ENCODE measurements around the gene U2AF1L4.

The U2AF1L4 gene

DNA sequence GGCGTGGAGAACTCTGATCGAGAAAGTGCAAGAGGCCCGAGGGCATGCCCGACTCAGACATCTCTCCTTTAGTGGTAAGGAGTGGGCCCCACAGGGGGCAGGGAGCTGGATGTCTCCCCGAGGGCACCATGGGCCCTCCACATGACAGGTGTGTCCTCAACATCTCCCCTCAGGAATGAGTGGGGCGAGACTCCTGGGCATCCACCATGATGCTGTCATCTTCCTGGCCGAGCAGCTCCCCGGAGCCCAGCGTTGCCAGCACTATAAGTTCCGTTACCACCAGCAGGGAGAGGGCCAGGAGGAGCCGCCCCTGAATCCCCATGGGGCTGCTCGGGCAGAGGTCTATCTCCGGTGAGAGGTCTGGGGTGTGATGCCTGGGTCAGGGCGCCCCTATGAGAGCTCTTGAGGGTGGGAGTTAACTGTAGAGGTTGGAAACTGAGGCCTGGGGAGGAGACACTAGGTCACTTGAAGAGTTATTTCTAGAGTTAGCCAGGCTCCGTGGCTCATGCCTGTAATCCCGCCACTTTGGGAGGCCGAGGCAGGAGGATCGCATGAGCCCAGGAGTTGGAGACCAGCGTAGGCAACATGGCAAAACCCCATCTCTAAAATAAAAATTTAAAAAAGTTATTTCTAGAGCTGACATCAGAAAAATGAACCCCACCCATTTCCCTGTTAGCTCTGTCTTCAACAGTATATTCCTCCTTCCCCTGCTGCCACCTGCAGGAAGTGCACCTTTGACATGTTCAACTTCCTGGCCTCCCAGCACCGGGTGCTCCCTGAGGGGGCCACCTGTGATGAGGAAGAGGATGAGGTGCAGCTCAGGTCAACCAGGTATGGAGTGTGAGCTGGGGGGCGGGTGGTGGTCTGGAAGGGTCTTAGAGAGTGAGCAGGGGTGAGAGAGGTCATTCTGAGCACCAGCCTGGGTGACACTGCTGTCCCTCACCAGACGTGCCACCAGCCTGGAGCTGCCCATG, 8.0 kb downstream of the U2AF1L4 start:
- TF ChIP-seq POLR2AphosphoS5 (IDR thresholded peaks at IDR 0.05; ENCODE audit: low read depth, low read length), result peak; percentile 43; the same call in 1 of the 2 replicates
- no peak for TF ChIP-seq TAF1 (IDR thresholded peaks at IDR 0.05; ENCODE audit: borderline replicate concordance, low read depth, low read length)
- FAIRE-seq, result peak; percentile 64
- no peak for DNase-seq (ENCODE audit: insufficient read length)

DNA sequence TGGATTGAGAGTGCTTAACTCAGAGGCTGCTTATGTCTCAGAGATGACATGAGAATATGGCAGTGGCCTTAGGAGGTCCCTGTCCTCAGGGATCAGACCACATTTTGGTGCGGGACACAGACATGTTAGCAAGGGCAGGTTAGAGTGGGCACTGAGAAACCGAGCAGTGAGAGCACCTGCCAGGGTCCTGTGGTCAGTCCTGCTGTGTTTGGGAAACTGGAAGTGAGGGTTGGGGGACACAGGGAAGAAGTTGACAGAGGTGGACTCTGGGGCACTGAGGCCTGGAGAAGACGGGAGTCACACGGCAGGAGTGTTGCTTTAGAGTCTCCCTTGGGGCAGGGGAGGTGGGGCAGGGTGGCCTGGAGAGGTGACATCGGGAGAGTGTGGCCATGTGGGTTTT, 10.3 kb downstream of the U2AF1L4 start:
- FAIRE-seq (no peak), DNase-seq (ENCODE audit: insufficient read length) (no peak)
- TF ChIP-seq POLR2A (IDR thresholded peaks at IDR 0.05; ENCODE audit: low read depth, low read length) (no peak), POLR2AphosphoS5 (IDR thresholded peaks at IDR 0.05; ENCODE audit: low read depth, low read length) (no peak), TAF1 (IDR thresholded peaks at IDR 0.05; ENCODE audit: borderline replicate concordance, low read depth, low read length) (no peak)

DNA sequence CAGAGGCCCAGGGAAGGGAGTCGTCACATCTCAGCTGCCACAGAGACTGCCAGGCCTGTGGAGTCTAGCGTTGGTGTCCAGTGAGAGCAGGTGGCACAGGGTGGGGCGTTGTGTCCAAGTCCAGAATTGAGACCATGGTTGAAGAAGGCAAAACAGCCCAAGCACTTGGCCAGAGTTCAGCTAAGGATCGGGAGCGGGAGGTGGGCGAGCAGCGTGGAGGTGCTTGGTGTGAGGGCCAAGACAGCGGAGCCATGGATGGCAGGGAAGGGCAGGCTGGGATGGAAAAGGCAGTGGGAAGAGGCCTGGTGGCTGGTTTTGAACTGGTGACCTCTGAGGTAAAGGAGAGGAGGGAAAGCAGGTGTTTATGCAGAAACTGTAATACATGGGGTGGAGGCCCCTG, 10.9 kb downstream of the U2AF1L4 start:
- DNase-seq (ENCODE audit: insufficient read length) (no peak), FAIRE-seq (no peak)
- TF ChIP-seq TAF1 (IDR thresholded peaks at IDR 0.05; ENCODE audit: borderline replicate concordance, low read depth, low read length) (no peak), POLR2A (IDR thresholded peaks at IDR 0.05; ENCODE audit: low read depth, low read length) (no peak), POLR2AphosphoS5 (IDR thresholded peaks at IDR 0.05; ENCODE audit: low read depth, low read length) (no peak)

DNA sequence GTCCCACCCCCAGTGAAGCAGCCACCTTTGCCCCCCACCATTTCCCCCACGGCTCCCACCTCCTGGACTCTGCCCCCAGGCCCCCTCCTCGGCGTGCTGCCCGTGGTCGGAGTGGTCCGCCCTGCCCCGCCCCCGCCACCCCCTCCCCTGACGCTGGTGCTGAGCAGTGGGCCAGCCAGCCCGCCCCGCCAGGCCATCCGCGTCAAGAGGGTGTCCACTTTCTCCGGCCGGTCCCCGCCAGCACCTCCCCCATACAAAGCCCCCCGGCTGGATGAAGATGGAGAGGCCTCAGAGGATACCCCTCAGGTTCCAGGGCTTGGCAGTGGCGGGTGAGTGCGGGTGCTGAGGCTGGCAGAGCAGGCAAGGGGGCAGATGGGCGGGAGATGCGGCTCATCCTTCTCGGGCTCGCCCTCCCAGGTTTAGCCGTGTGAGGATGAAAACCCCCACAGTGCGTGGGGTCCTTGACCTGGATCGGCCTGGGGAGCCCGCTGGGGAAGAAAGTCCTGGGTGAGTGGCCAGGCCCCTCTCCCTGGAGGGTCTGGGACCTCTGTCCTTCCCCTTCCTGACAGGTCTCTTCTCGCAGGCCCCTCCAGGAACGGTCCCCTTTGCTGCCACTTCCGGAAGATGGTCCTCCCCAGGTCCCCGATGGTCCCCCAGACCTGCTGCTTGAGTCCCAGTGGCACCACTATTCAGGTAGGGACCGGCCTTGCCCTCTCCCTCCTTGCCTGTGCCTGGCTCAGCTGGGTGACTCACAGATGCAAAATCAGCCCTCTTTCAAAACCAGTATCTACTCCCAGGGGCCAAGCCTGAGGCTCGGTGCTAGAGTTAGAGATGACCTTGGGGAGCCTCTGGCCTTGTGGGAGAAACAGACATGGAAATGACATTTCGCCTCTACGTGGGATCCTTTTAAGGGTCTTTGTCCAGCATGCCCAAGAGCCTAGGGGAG, 11.8 kb downstream of the U2AF1L4 start:
- FAIRE-seq, result no peak
- TF ChIP-seq POLR2A (IDR thresholded peaks at IDR 0.05; ENCODE audit: low read depth, low read length) (no peak), TAF1 (IDR thresholded peaks at IDR 0.05; ENCODE audit: borderline replicate concordance, low read depth, low read length) (no peak), POLR2AphosphoS5 (IDR thresholded peaks at IDR 0.05; ENCODE audit: low read depth, low read length) (no peak)
- DNase-seq (ENCODE audit: insufficient read length), result no peak

DNA sequence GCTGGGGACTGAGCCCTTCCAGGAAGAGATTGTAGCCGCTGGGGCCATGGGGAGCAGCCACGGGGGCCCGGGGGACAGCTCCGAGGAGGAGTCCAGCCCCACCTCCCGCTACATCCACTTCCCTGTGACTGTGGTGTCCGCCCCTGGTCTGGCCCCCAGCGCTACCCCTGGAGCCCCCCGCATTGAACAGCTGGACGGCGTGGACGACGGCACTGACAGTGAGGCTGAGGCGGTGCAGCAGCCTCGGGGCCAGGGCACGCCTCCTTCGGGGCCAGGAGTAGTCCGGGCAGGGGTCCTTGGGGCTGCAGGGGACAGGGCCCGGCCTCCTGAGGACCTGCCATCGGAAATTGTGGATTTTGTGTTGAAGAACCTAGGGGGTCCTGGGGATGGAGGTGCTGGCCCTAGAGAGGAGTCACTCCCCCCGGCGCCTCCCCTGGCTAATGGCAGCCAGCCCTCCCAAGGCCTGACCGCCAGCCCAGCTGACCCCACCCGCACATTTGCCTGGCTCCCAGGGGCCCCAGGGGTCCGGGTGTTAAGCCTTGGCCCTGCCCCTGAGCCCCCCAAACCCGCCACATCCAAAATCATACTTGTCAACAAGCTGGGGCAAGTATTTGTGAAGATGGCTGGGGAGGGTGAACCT, 12.6 kb downstream of the U2AF1L4 start:
- TF ChIP-seq TAF1 (IDR thresholded peaks at IDR 0.05; ENCODE audit: borderline replicate concordance, low read depth, low read length) (no peak), POLR2AphosphoS5 (IDR thresholded peaks at IDR 0.05; ENCODE audit: low read depth, low read length) (peak; percentile 20; the same call in 1 of the 2 replicates)
- no peak for FAIRE-seq

DNA sequence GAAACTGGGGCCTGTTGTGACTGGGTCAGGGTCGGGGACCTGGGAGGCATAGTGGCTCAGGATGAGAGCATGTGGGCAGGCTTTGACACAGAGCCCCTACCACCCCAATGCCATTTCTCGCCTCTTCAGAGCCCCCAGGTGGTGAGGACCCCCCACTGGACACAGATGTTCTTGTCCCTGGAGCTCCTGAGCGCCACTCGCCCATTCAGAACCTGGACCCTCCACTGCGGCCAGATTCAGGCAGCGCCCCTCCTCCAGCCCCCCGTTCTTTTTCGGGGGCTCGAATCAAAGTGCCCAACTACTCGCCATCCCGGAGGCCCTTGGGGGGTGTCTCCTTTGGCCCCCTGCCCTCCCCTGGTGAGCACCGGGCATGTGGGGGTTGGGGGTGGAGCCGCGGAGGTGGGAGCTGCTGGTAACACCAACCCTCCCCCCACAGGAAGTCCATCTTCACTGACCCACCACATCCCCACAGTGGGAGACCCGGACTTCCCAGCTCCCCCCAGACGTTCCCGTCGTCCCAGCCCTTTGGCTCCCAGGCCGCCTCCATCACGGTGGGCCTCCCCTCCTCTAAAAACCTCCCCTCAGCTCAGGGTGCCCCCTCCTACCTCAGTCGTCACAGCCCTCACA, 13.3 kb downstream of the U2AF1L4 start:
- FAIRE-seq (no peak), DNase-seq (ENCODE audit: insufficient read length) (no peak)
- TF ChIP-seq POLR2A (IDR thresholded peaks at IDR 0.05; ENCODE audit: low read depth, low read length) (no peak), TAF1 (IDR thresholded peaks at IDR 0.05; ENCODE audit: borderline replicate concordance, low read depth, low read length) (no peak)

More for the DNA sequence above, 12.6 kb downstream of the U2AF1L4 start:
- DNase-seq (ENCODE audit: insufficient read length), result no peak

DNA sequence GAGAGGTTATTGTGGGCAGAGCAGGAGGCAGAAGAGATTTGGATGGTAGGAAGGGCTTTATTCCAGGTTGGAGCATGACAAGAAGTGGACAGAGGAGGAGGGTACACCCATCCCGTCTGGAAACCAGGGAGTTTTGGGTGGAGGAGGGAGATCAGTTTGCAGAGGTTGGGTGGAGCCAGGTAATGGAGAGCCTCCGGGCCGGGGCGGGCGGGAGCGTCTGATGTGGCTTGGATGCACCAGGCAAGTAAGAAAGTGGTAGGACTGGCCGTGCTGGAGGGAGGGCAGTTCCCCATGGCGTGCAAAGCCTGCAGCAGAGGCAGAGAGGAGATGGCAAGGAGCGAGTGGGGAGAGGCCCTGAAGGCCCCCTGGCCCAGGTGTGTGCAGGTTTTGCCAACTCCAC, 13.9 kb downstream of the U2AF1L4 start:
- no peak for DNase-seq (ENCODE audit: insufficient read length)
- no peak for FAIRE-seq

DNA sequence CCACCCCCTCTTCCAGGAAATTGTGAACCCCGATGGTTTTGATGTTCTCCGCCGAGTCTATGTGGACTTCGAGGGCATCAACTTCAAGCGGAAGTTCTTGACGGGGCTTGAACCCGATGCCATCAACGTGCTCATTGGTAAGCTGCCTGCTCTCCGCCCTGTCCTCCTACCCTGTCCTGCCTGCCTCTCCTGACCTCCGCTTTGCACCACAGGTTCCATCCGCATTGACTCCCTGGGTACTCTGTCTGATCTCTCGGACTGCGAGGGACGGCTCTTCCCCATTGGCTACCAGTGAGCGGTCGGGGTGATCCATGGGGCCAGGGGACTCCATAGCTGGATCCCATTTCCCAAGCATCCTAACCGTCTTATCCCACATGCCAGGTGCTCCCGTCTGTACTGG, 14.9 kb downstream of the U2AF1L4 start:
- DNase-seq (ENCODE audit: insufficient read length) (peak; percentile 6), FAIRE-seq (no peak)
- TF ChIP-seq POLR2A (IDR thresholded peaks at IDR 0.05; ENCODE audit: low read depth, low read length) (0 out of 2 replicates have a peak, but pooled peaks have one; percentile 2), TAF1 (IDR thresholded peaks at IDR 0.05; ENCODE audit: borderline replicate concordance, low read depth, low read length) (no peak), POLR2AphosphoS5 (IDR thresholded peaks at IDR 0.05; ENCODE audit: low read depth, low read length) (no peak)

More for the DNA sequence above, 13.9 kb downstream of the U2AF1L4 start:
- no peak for TF ChIP-seq TAF1 (IDR thresholded peaks at IDR 0.05; ENCODE audit: borderline replicate concordance, low read depth, low read length)
- no peak for TF ChIP-seq POLR2AphosphoS5 (IDR thresholded peaks at IDR 0.05; ENCODE audit: low read depth, low read length)
- TF ChIP-seq POLR2A (IDR thresholded peaks at IDR 0.05; ENCODE audit: low read depth, low read length), result no peak

DNA sequence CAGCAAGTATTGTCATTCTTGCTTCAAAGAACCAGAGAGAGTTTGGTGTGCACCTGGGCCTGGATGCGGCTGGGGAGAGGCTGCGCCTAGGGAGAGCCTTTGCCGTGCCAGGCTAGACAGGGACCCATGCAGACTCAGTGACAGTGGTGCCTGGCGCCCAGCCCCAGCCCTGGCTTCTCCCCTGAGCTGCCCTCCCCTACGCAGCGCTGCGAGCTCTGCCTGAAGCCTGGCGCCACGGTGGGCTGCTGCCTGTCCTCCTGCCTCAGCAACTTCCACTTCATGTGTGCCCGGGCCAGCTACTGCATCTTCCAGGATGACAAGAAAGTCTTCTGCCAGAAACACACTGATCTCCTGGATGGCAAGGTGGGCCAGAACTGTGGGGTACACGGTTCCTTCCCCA, 15.5 kb downstream of the U2AF1L4 start:
- no peak for FAIRE-seq
- TF ChIP-seq POLR2A (IDR thresholded peaks at IDR 0.05; ENCODE audit: low read depth, low read length) (peak; percentile 18; the same call in 1 of the 2 replicates), POLR2AphosphoS5 (IDR thresholded peaks at IDR 0.05; ENCODE audit: low read depth, low read length) (no peak)
- DNase-seq (ENCODE audit: insufficient read length), result peak; percentile 20

DNA sequence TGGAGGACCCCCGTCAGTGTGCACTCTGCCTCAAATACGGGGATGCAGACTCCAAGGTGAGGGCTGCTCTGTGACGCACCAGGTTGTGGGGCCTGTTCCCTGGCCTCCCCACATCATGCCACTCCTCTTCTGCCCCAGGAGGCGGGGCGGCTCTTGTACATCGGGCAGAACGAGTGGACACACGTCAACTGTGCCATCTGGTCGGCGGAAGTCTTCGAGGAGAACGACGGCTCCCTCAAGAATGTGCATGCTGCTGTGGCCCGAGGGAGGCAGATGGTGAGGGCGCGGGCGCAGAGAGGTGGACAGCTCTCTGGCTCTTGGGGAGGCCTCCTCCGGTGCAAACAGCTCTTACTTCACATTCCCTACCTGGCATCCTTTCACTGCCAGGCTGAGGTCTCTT, 16.2 kb downstream of the U2AF1L4 start:
- no peak for FAIRE-seq
- TF ChIP-seq POLR2A (IDR thresholded peaks at IDR 0.05; ENCODE audit: low read depth, low read length) (no peak), TAF1 (IDR thresholded peaks at IDR 0.05; ENCODE audit: borderline replicate concordance, low read depth, low read length) (no peak), POLR2AphosphoS5 (IDR thresholded peaks at IDR 0.05; ENCODE audit: low read depth, low read length) (no peak)

More for the DNA sequence above, 16.2 kb downstream of the U2AF1L4 start:
- DNase-seq (ENCODE audit: insufficient read length), result no peak

Data from GM12892 (cell line).